GM08714 (cell line): ENCODE results near the gene PRSS1.

Experiments
- H3K4me3 ChIP-seq: fragments of 200-500 bp; sonication (Bioruptor generic); 2 replicates; pipeline ENCODE4 v1.5.1; 2014; ENCODE audit warnings: mild to moderate bottlenecking, low read length, inconsistent platforms
- ZNF274 ChIP-seq: IDR thresholded peaks from 2 replicates; pipeline ENCODE4 v1.6.1; 2012; ENCODE audit warnings: mild to moderate bottlenecking, low read depth, low read length

Gene PRSS1

GRCh38 chr7:142802301-142802700 lies 53.0 kb downstream of the PRSS1 start:
- H3K4me3 ChIP-seq, result no peak overlapping the region
- no peak for TF ChIP-seq ZNF274
